Type B pancreatic cell (in vitro differentiated cells): Measurements from ENCODE around the gene ITSN1. TPM values are rescaled to one million over a fixed set of nuclear protein-coding genes. Genes with fewer than 3 reads are reported as not detected.

Source experiments
- DNase-seq: peaks from one replicate; pipeline ENCODE4 v3.0.0; 2021; ENCODE audit warnings: mixed read lengths; ENCODE audit not compliant: unreplicated experiment; ENCODE audit errors: extremely low spot score
- H3K27ac Mint-ChIP-seq: 2 replicates; pipeline ENCODE4 v1.8.0; 2021; ENCODE audit warnings: mild to moderate bottlenecking, mixed read lengths
- H3K27me3 Mint-ChIP-seq: 2 replicates; pipeline ENCODE4 v1.8.0; 2021; ENCODE audit warnings: mixed read lengths
- H3K36me3 Mint-ChIP-seq: 2 replicates; pipeline ENCODE4 v1.8.0; 2021; ENCODE audit warnings: mixed read lengths
- H3K4me1 Mint-ChIP-seq: one replicate; pipeline ENCODE4 v1.8.0; 2021; ENCODE audit warnings: mixed read lengths; ENCODE audit not compliant: unreplicated experiment
- H3K4me3 Mint-ChIP-seq: 2 replicates; pipeline ENCODE4 v1.8.0; 2021; ENCODE audit warnings: mild to moderate bottlenecking, mixed read lengths
- H3K9me3 Mint-ChIP-seq: 2 replicates; pipeline ENCODE4 v1.8.0; 2021; ENCODE audit warnings: mixed read lengths
- total RNA-seq: library from RNA; stranded (reverse); gene quantifications from 2 replicates; pipeline ENCODE4 v1.2.1, GENCODE V29; 2021; ENCODE audit warnings: low replicate concordance
- TF ChIP-seq, protein P1 (sequence below): fragments of 200-600 bp; sonication (generic); conservative IDR thresholded peaks from 2 replicates; pipeline ENCODE4 v1.5.0; 2021; ENCODE audit warnings: antibody characterized with exemption, mild to moderate bottlenecking

Gene ITSN1
- total RNA-seq, 1 donor from 2014 or later: 89.1 TPM

GRCh38 chr21:33748903-33749302 lies 106.6 kb downstream of the ITSN1 start:
- peaks cover 6% of the 10 kb centered on the region for H3K9me3 Mint-ChIP-seq
- no peaks in the 10 kb centered on the region for H3K27me3 Mint-ChIP-seq
- H3K4me1 Mint-ChIP-seq: no peaks in the 10 kb centered on the region
- DNase-seq: no peak
- H3K36me3 Mint-ChIP-seq: peaks cover 53% of the 10 kb centered on the region
- H3K27ac Mint-ChIP-seq: no peak overlapping the region
- no peak overlapping the region for H3K4me3 Mint-ChIP-seq
- TF ChIP-seq, protein P1, sequence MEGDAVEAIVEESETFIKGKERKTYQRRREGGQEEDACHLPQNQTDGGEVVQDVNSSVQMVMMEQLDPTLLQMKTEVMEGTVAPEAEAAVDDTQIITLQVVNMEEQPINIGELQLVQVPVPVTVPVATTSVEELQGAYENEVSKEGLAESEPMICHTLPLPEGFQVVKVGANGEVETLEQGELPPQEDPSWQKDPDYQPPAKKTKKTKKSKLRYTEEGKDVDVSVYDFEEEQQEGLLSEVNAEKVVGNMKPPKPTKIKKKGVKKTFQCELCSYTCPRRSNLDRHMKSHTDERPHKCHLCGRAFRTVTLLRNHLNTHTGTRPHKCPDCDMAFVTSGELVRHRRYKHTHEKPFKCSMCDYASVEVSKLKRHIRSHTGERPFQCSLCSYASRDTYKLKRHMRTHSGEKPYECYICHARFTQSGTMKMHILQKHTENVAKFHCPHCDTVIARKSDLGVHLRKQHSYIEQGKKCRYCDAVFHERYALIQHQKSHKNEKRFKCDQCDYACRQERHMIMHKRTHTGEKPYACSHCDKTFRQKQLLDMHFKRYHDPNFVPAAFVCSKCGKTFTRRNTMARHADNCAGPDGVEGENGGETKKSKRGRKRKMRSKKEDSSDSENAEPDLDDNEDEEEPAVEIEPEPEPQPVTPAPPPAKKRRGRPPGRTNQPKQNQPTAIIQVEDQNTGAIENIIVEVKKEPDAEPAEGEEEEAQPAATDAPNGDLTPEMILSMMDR: no peak

DNA sequence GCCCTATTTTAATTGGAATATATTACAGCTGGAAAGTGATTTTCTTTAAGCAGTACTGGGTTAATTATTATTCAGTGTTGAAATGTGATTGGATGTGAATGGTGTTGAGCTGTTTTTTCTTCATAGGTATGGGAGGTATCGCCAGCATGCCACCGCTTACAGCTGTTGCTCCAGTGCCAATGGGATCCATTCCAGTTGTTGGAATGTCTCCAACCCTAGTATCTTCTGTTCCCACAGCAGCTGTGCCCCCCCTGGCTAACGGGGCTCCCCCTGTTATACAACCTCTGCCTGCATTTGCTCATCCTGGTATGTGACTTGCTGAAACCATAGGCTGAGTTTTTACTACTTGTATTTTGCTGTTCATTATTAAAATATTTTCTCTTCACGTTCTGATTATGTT lies 107.7 kb downstream of the ITSN1 start:
- TF ChIP-seq, protein P1: no peak
- H3K27ac Mint-ChIP-seq: no peak overlapping the region
- no peak overlapping the region for H3K4me3 Mint-ChIP-seq
- no peaks in the 10 kb centered on the region for H3K27me3 Mint-ChIP-seq
- H3K36me3 Mint-ChIP-seq: peaks cover 48% of the 10 kb centered on the region
- H3K4me1 Mint-ChIP-seq: no peaks in the 10 kb centered on the region
- peaks cover 6% of the 10 kb centered on the region for H3K9me3 Mint-ChIP-seq
- no peak for DNase-seq

DNA sequence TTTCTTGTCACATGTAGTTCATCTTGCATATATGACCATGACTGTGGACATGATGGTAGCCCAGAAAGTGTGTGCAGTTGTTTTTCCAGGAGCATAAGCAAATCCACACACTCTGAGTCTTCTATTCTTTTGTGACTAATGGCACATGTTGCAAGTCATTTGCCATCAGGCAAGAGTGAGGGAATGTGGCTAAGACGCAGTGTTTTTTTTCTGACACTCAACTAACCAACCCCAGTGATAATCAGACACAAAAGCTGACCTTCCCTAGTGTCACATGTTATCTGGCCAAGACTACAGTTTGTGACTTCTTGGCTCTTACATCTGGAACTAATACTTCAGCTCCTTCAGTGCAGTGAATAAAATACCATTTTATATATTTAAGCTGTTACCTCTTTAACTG lies 108.8 kb downstream of the ITSN1 start:
- DNase-seq: no peak
- Mint-ChIP-seq H3K4me1 (no peaks in the 10 kb centered on the region), H3K27ac (no peak overlapping the region), H3K27me3 (no peaks in the 10 kb centered on the region), H3K4me3 (no peak overlapping the region), H3K9me3 (peaks cover 6% of the 10 kb centered on the region), H3K36me3 (peaks cover 42% of the 10 kb centered on the region)
- TF ChIP-seq, protein P1: no peak

- H3K27ac Mint-ChIP-seq: no peak overlapping the region
- DNase-seq: no peak
- H3K9me3 Mint-ChIP-seq: peaks cover 6% of the 10 kb centered on the region
- H3K27me3 Mint-ChIP-seq: no peaks in the 10 kb centered on the region
- H3K4me3 Mint-ChIP-seq: no peak overlapping the region
- peaks cover 38% of the 10 kb centered on the region for H3K36me3 Mint-ChIP-seq
- H3K4me1 Mint-ChIP-seq: no peaks in the 10 kb centered on the region
- TF ChIP-seq, protein P1: no peak
These were observed 109.2 kb downstream of the ITSN1 start for GRCh38 chr21:33751533-33751932.

DNA sequence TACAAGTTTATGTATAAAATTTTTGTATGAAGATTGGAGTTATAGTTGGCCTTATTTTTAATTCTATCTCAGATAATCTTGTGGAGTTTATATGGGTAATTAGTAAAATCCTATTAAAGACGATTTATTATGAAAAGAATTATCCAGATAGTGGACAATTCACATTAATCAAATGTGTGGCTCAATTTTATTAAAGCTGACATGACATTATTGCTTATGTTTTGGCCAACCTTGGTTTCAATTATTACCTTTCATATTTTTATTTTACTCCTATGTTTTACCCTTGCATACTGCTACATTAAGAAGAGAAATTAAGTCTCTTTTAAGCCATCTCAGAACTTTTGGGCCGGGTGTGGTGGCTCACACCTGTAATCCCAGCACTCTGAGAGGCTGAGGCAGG lies 110.0 kb downstream of the ITSN1 start:
- Mint-ChIP-seq H3K4me3 (no peak overlapping the region), H3K27me3 (no peaks in the 10 kb centered on the region), H3K27ac (no peak overlapping the region), H3K4me1 (no peaks in the 10 kb centered on the region), H3K9me3 (peaks cover 4% of the 10 kb centered on the region), H3K36me3 (peaks cover 39% of the 10 kb centered on the region)
- TF ChIP-seq, protein P1: no peak
- DNase-seq: no peak

- TF ChIP-seq, protein P1: no peak
- Mint-ChIP-seq H3K36me3 (peaks cover 34% of the 10 kb centered on the region), H3K27ac (no peak overlapping the region)
These were observed 111.6 kb downstream of the ITSN1 start for GRCh38 chr21:33753886-33754285.

More at GRCh38 chr21:33753886-33754285, 111.6 kb downstream of the ITSN1 start:
- H3K4me3 Mint-ChIP-seq: no peak overlapping the region
- H3K4me1 Mint-ChIP-seq: no peaks in the 10 kb centered on the region
- no peaks in the 10 kb centered on the region for H3K27me3 Mint-ChIP-seq
- no peak for DNase-seq
- no peaks in the 10 kb centered on the region for H3K9me3 Mint-ChIP-seq
